A549 (cell line): Measurements from ENCODE around the gene FAM47E.

Source experiments
- CTCF ChIP-seq: fragments of >200 bp; sonication (Bioruptor Twin); formaldehyde crosslinking; IDR thresholded peaks from 3 replicates; pipeline ENCODE4 v1.5.1; 2016
- EP300 ChIP-seq, 2 experiments: fragments of >200 bp; sonication (Bioruptor Twin); formaldehyde crosslinking; IDR thresholded peaks; 2 replicates in 1 of 2; 3 replicates in 1 of 2; pipeline ENCODE4 v1.6.1; 2016 to 2017
- HDAC2 ChIP-seq: fragments of 200-600 bp; sonication (generic); IDR thresholded peaks from 2 replicates; pipeline ENCODE4 v1.6.1; 2016
- HOXB13 ChIP-seq: fragments of 250-450 bp; sonication (Bioruptor Pico); IDR thresholded peaks from 2 replicates; pipeline ENCODE4 v1.5.0; 2020; ENCODE audit warnings: low read depth, mild to moderate bottlenecking, moderate library complexity
- JUN ChIP-seq, 2 experiments: fragments of >200 bp; sonication (Bioruptor Twin); formaldehyde crosslinking; IDR thresholded peaks; 2 replicates in 1 of 2; 3 replicates in 1 of 2; pipeline ENCODE4 v1.6.1; 2016 to 2017
- KDM5A ChIP-seq: fragments of 200-600 bp; sonication (generic); IDR thresholded peaks from 2 replicates; pipeline ENCODE4 v1.6.1; 2016; ENCODE audit warnings: antibody characterized with exemption, mild to moderate bottlenecking
- MAFK ChIP-seq: fragments of 450-650 bp; IDR thresholded peaks from 2 replicates; pipeline ENCODE4 v1.6.1; 2014; ENCODE audit not compliant: partially characterized antibody
- PHF8 ChIP-seq: fragments of 200-600 bp; sonication (generic); IDR thresholded peaks from 2 replicates; pipeline ENCODE4 v1.6.1; 2016; ENCODE audit warnings: low read depth, mild to moderate bottlenecking, antibody characterized with exemption, moderate library complexity, borderline replicate concordance
- POLR2A ChIP-seq: IDR thresholded peaks from 2 replicates; pipeline ENCODE4 v1.6.1; 2012; ENCODE audit warnings: mild to moderate bottlenecking, low read length
- RAD21 ChIP-seq, 2 experiments: fragments of >200 bp in 1 of 2; sonication (Bioruptor Twin) in 1 of 2; formaldehyde crosslinking in 1 of 2; IDR thresholded peaks in 1 of 2; conservative IDR thresholded peaks in 1 of 2; 2 replicates in 1 of 2; 3 replicates in 1 of 2; pipeline ENCODE4 v1.6.1; 2012 to 2018; ENCODE audit warnings: inconsistent platforms in 1 of 2
- RCOR1 ChIP-seq: fragments of 150-350 bp; IDR thresholded peaks from 2 replicates; pipeline ENCODE4 v1.6.1; 2014; ENCODE audit warnings: antibody characterized with exemption, low read length, low read depth
- ZC3H11A ChIP-seq: fragments of 450-650 bp; IDR thresholded peaks from 2 replicates; pipeline ENCODE4 v1.6.1; 2014; ENCODE audit warnings: antibody characterized with exemption, mild to moderate bottlenecking

GRCh38 chr4:76282941-76283689, 31.6 kb downstream of the FAM47E start:
- no peak for TF ChIP-seq CTCF
- no peak for TF ChIP-seq RAD21 (conservative IDR thresholded peaks at IDR 0.05 in 1 of 2, IDR thresholded peaks at IDR 0.05 in 1 of 2)
- TF ChIP-seq JUN (IDR thresholded peaks at IDR 0.05) = no peak
- no peak for TF ChIP-seq HDAC2
- no peak for TF ChIP-seq HOXB13 (CRISPR knock-in tag)
- TF ChIP-seq KDM5A = no peak
- no peak for TF ChIP-seq PHF8
- TF ChIP-seq ZC3H11A = no peak
- TF ChIP-seq POLR2A = no peak
- no peak for TF ChIP-seq RCOR1
- no peak for TF ChIP-seq MAFK
- no peak for TF ChIP-seq EP300 (IDR thresholded peaks at IDR 0.05)
